LNCaP clone FGC (cell line): ENCODE data around the gene SLC35G3.
"Not testable (repeated sequence)": the region's sequence is repeated elsewhere in the genome, so short reads cannot be mapped to it uniquely, and the experiment has no call there.

Experiments
- DNase-seq: peaks from one replicate; pipeline ENCODE4 v3.0.0-alpha.2; 2011; ENCODE audit warnings: low read depth
- H3K4me3 ChIP-seq: 2 replicates; pipeline ENCODE4 v1.5.1; 2011; ENCODE audit warnings: mild to moderate bottlenecking, low read depth, low read length, control low read depth
- TF ChIP-seq, protein P1 (sequence below): IDR thresholded peaks from 2 replicates; pipeline ENCODE4 v1.5.1; 2012; ENCODE audit warnings: mild to moderate bottlenecking; ENCODE audit not compliant: control insufficient read depth, insufficient read depth; ENCODE audit errors: extremely low read depth

Gene SLC35G3

DNA sequence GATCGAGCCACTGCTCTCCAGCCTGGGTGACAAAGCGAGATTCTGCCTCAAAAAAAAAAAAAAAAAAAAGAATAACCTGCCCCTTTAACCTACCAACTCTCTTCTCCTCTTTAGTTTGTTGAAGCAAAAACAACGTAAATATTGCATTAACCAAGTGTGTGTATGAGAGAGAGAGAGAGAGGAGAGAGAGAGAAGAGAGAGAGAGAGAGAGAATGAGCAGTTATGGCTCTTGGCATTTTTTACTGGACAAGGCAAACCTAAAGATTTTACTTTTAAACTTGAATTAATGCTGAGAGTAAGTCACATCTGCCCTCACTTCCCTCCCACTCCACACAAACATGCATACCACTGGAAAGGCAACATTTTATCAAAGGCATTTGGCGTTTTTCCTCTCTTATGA is 45.6 kb upstream of the SLC35G3 start:
- DNase-seq: no peak
- no peak overlapping the region for H3K4me3 ChIP-seq
- TF ChIP-seq, protein P1, sequence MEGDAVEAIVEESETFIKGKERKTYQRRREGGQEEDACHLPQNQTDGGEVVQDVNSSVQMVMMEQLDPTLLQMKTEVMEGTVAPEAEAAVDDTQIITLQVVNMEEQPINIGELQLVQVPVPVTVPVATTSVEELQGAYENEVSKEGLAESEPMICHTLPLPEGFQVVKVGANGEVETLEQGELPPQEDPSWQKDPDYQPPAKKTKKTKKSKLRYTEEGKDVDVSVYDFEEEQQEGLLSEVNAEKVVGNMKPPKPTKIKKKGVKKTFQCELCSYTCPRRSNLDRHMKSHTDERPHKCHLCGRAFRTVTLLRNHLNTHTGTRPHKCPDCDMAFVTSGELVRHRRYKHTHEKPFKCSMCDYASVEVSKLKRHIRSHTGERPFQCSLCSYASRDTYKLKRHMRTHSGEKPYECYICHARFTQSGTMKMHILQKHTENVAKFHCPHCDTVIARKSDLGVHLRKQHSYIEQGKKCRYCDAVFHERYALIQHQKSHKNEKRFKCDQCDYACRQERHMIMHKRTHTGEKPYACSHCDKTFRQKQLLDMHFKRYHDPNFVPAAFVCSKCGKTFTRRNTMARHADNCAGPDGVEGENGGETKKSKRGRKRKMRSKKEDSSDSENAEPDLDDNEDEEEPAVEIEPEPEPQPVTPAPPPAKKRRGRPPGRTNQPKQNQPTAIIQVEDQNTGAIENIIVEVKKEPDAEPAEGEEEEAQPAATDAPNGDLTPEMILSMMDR: no peak

DNA sequence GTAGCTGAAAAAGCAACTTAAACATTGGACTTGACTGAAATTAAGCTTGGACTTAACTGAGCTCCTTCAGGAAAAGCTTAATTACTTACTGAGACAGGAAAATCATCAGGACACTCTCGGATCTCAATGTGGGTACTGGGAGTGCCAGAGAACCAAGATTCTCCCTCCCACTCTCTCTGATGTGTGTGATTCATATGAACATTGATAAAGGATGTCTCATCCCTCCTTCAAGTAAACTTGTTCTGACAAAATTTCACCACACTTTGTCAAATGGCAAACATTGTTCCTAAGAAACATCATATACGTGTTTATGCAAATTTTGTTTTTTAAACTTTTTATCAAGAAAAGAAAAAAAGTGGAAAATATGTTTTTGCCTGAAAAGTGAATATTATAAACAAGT is 44.6 kb upstream of the SLC35G3 start:
- DNase-seq: no peak
- no peak overlapping the region for H3K4me3 ChIP-seq
- TF ChIP-seq, protein P1: no peak

DNA sequence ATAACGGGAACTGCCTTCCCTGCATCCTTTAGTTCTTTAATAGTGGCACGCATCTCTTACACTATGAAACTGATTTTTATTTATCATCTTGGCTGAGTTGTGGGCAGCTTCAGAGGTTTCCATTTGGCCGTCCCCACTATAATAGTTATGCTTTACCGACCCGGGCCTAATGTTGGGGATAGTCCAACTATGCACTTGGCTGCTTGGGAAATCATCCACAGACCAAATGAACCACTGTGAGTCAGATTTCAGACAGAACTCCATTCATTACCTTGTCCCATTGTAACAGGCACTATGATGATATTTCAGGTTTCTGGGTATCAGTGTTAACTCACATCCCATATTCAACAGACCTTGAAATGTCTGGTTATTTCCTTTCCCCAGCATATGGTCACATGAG is 42.6 kb upstream of the SLC35G3 start:
- no peak overlapping the region for H3K4me3 ChIP-seq
- DNase-seq: no peak
- TF ChIP-seq, protein P1: no peak

DNA sequence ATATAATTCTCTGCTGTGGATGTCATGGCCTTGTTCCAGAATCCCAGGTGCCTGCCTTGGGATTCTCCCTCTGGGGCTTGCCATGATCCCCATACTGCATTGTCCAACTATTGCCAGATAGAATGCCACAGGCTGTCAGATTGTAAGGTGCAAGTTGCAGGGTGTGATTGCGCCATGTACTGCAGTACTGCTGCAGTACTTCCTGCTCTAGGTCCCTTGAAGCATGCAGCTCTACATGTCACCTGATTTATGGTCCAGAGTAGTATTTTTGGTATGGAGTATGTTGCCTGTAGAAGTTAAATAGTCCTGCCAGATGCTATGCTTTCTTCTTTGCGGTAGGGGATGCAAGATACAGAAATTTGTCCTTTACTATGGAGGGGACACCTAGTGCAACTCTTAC is 41.7 kb upstream of the SLC35G3 start:
- H3K4me3 ChIP-seq: no peak overlapping the region
- TF ChIP-seq, protein P1: no peak
- DNase-seq: no peak

DNA sequence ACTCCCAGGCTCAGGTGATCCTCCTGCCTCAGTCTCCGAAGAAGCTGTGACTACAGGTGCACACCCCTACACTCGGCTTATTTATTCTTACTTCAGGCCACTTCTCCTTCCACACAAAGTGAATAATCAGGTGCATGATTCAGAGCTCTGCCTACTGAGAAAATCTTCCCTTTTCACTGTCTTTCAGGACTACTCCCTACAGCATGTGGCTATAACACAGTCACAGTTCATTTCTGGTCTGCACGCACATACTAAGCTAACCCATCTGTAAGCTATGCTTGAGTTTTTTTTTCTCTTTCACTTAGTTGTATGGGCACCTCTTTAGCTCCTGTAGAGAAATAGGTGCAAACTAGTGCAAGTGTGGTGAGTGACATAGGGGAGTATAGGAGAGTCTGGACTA is 41.1 kb upstream of the SLC35G3 start:
- no peak overlapping the region for H3K4me3 ChIP-seq
- no peak for DNase-seq
- TF ChIP-seq, protein P1: no peak

DNA sequence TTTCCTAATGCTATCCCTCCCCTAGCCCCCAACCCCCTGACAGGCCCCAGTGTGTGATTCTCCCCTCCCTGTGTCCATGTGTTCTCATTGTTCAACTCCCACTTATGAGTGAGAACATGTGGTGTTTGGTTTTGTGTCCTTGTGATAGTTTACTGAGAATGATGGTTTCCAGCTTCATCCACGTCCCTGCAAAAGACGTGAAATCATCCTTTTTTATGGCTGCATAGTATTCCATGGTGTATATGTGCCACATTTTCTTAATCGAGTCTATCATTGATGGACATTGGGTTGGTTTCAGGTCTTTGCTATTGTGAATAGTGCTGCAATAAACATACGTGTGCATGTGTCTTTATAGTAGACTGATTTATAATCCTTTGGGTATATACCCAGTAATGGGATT is 40.1 kb upstream of the SLC35G3 start:
- not testable (repeated sequence) for DNase-seq, H3K4me3 ChIP-seq

DNA sequence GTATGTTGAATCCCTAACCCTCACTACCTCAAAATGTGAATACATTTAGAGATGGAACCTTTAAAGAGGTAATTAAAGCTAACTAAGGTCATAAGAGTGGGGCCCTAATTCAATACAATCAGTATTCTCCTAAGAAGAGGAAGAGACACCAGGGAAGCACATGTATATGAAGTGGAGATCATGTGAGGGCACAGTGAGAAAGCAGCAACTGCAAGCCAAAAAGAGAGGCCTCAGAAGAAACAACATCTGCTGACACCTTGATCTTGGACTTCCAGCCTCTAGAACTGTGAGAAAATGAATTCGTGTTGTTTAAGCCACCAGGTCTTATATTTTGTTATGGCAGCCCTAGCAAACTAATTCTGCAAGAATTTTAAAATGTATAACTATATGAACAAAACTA is 35.4 kb upstream of the SLC35G3 start:
- H3K4me3 ChIP-seq: no peak overlapping the region
- TF ChIP-seq, protein P1: no peak
- no peak for DNase-seq

DNA sequence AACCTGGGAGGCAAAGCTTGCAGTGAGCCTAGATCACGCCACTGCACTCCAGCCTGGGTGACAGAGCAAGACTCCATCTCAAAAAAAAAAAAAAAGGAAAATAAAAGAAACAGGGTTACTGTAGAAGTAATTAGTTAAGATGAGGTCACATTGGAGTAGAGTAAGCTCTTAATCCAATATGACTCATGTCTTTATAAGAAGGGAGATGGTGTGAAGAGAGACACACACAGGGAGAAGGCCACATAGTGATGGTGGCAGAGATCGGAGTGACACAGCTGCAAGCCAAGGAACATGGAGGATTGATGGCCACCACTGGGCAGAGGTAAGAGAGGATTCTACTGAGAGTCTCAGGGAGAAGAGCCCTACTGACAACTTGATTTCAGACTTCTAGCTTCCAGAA is 33.4 kb upstream of the SLC35G3 start:
- TF ChIP-seq, protein P1: no peak
- no peak overlapping the region for H3K4me3 ChIP-seq
- no peak for DNase-seq
